ENCODE data around the gene MAEL.
"Not testable (repeated sequence)": the region's sequence is repeated elsewhere in the genome, so short reads cannot be mapped to it uniquely, and the experiment has no call there.

The MAEL gene

DNA sequence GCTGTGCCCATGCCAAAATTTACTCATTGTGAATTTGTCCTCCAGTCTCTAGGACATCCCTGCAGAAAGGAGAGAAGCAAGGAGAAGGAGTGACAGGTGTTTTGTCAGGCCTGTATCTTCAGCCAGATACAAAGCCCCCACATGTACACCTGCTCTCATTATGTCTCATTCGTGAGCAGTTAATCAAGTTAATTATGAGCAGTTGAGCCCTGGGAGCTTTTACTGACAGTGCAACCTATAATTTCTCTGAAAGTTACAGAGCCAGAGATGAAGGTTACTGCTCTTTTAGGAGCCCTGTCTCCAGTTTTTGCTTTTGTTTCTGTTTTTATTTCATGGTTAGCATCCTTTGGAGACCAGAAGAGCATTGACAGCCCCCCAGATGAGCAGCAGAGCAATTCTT is 8.7 kb upstream of the MAEL start:
- DNase-seq, result no peak

- DNase-seq, result no peak
Observed at GRCh38 chr1:166980818-166981217, 8.3 kb upstream of the MAEL start.

DNA sequence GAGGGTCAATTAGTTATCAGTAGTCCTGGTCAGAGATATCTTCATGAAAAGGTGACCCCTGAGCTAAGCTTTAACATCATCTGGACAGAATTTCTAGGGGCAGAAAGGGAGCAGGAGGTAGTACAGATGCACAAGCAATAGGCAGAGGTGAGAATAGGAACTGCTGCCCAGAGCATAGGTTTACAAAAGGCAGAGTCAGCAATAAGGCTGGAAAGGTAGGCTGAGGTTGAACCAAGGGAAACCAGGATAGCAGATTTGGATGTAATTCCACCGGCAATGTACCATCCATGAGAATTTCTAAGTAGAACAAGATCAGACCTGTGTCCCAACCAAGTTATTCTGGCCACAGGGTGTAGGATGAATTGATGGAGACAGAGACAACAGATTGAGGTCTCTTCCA is 7.5 kb upstream of the MAEL start:
- DNase-seq, result no peak

DNA sequence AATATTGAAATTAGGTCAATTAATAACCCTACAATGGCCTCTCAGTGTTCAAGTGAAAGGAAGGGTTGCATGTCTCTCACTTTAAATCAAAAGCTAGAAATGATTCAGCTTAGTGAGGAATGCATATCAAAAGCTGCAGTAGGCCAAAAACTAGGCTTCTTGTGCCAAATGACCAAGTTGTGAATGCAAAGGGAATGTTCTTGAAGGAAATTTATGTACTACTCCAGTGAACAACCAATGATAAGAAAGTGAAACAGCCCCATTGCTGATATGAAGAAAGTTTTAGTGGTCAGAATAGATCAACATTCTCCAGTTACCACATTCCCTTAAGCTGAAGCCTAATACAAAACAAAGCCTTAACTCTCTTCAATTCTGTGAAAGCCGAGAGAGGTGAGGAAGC is 10.0 kb downstream of the MAEL start:
- DNase-seq, result no peak

DNA sequence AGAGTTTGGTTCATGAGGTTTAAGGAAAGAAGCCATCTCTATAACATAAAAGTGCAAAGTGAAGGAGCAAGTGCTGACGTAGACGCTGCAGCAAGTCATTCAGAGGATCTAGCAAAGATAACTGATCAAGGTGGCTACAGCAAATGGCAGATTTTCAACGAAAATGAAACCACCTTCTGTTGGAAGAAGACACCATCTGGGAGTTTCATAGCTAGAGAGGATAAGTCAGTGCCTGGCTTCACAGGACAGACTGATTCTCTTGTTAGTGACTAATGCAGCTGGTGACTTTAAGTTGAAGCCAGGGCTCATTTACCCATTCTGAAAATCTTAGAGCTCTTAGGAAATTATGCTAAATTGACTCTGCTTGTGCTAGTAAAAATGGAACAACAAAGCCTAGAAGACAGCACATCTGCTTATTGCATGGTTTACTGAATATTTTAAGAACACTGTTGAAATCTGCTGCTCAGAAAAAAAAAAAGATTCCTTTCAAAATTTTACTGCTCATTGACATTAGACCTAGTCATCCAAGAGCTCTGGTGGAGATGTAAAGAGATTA is 10.5 kb downstream of the MAEL start:
- DNase-seq, result no peak

DNA sequence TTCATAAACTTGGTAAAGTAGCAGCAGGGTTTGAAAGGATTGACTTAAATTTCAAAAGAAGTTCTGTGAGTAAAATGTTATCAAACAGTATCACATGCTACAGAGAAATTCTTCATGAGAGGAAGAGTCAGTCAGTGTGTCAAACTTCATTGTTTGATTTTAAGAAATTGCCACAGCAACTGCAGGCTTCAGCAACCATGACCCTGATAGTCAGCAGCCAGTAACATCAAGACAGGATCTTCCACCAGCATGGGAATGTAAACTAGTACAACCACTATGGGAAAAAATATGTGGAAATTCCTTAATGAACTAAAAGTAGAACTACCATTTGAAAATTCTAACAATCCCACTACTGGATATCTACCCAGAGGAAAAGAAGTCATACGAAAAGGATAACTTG is 11.5 kb downstream of the MAEL start:
- DNase-seq, result no peak

GRCh38 chr1:167002354-167002753 is 13.3 kb downstream of the MAEL start:
- no peak for DNase-seq

- DNase-seq, result no peak
Observed at GRCh38 chr1:167003711-167004110, 14.6 kb downstream of the MAEL start.

DNA sequence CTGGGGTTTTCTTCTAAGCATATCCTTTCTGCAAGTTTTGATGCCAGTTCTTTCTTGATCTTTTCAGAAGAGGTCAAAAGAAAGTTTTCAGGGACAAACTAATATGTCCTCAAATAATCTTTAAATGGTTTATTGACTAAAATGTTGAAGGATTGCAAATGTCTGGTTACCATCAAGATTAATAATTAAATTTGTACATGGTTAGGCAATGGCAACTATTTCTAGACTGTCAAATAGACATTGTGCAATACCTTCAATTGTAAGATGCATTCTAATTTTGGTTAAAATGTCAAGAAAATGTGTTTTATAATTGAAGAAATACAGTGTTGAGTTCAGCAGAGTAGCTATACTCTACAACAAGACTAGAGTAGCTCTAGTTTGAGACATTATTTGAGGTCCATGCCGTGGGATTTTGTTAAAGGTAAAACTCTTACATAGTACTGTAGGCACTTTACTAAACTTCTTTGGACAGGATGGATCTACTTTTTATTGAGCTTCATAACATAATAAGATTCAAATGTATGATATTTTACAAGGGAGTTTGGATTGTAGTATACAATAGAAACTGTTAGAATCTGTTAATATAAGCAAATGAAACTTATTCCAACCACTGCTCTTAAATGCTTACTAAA is 22.6 kb downstream of the MAEL start:
- no peak for DNase-seq

GRCh38 chr1:167012570-167012969 is 23.5 kb downstream of the MAEL start:
- no peak for DNase-seq

GRCh38 chr1:167013108-167013929 is 24.2 kb downstream of the MAEL start:
- DNase-seq, result no peak

DNA sequence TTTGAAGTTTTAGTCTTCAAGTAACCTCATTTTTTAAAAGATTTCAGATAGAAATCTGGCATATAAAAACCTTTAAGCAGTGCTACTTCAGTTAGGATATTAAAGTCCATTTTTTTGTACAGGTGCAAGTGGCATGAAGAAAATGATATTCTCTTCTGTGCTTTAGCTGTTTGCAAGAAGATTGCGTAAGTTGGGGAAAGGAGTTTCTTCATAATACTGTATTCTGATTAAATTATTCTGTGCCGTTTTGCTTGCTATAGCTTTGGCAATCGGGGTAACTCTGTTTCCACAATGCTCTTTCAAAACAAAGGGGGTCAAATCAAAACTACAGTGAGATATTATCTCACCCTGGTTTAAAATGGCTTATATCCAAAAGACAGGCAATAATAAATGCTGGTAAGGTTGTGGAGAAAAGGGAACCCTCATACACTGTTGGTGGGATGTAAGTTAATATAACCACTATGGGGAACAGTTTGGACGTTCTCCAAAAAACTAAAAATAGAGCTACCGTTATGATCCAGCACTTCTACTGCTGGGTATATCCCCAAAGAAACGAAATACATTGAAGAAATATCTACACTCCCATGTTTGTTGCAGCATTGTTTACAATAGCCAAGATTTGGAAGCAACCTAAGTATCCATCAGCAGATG is 27.1 kb downstream of the MAEL start:
- DNase-seq, result no peak

- DNase-seq, result no peak
Observed at GRCh38 chr1:167022384-167022783, 33.3 kb downstream of the MAEL start.

GRCh38 chr1:167029553-167029952 is 40.5 kb downstream of the MAEL start:
- not testable (repeated sequence) for DNase-seq

GRCh38 chr1:167033646-167034045 is 44.6 kb downstream of the MAEL start:
- no peak for DNase-seq

- DNase-seq, result peak; percentile 63
Observed at GRCh38 chr1:167043752-167044488, 54.8 kb downstream of the MAEL start.

DNA sequence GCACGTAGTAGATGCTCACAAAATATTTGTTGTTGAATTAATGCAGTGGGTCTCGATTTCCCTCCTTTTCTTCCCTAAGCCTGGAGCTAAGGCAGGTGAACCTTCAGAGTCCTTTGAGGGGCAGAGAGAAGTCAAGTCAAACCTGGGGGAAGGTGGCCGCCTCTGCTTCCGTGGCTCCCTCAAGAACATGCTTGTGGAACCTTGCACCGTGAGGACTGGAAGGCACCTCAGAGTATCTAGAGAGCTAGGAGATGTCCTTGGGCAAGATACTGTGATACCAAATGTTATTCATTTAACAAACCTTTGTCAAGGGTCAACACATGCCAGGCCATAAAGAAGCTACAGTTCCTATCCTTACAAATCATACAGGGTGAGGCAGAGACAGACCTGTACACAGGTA is 62.8 kb downstream of the MAEL start:
- no peak for DNase-seq

- no peak for DNase-seq
Observed at GRCh38 chr1:167052389-167052788, 63.3 kb downstream of the MAEL start.

DNA sequence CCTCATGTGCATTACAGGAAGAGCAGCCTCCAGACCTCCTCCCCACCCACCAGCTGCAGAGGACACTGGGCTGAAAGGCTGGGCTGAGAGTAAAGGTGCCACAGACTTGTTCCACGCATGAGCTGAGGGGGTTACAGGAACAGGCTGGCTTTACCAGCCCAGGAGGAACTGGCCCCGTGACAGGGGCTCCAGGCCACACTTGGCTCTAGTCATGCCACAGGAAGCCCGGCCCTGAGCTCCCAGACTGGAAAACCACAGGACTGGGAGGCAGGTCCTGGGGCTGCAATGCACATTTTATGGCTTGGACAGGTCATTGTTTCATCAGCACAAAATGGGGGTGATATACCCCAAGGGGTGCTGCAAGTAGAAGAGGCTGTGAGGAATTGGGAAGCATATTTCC is 65.5 kb downstream of the MAEL start:
- no peak for DNase-seq

GRCh38 chr1:167054946-167055630 is 66.0 kb downstream of the MAEL start:
- DNase-seq, result no peak

GRCh38 chr1:167056529-167057231 is 67.6 kb downstream of the MAEL start:
- no peak for DNase-seq

- no peak for DNase-seq
Observed at GRCh38 chr1:167057241-167057688, 68.2 kb downstream of the MAEL start.
